ENCODE data around the gene GPR162.

Gene GPR162

GRCh38 chr12:6788972-6789924 is 32.4 kb upstream of the GPR162 start, which contains the start of gene CD4:
Gene CD4 (plus strand): TSS chr12:6789528. CDS start chr12:6800139, 10,611 bp downstream.
- DNase-seq: no peak

GRCh38 chr12:6790496-6791150 is 31.0 kb upstream of the GPR162 start:
- DNase-seq: no peak

- no peak for DNase-seq
These were observed 29.6 kb upstream of the GPR162 start for GRCh38 chr12:6791931-6792520.

- DNase-seq: peak; percentile 55
These were observed 29.0 kb upstream of the GPR162 start for GRCh38 chr12:6792522-6793201.

GRCh38 chr12:6795088-6795487 is 26.5 kb upstream of the GPR162 start:
- no peak for DNase-seq

- DNase-seq: no peak
These were observed 25.0 kb upstream of the GPR162 start for GRCh38 chr12:6796576-6796975.

GRCh38 chr12:6799147-6799546 is 22.5 kb upstream of the GPR162 start:
- no peak for DNase-seq

- no peak for DNase-seq
These were observed 14.5 kb upstream of the GPR162 start for GRCh38 chr12:6807170-6807569.

- no peak for DNase-seq
These were observed 12.6 kb upstream of the GPR162 start for GRCh38 chr12:6809056-6809455.

GRCh38 chr12:6810758-6811157 is 10.9 kb upstream of the GPR162 start:
- no peak for DNase-seq

GRCh38 chr12:6813363-6813762 is 8.3 kb upstream of the GPR162 start:
- no peak for DNase-seq

- DNase-seq: no peak
These were observed 5.0 kb upstream of the GPR162 start for GRCh38 chr12:6816598-6816997.

GRCh38 chr12:6817098-6817497 is 4.5 kb upstream of the GPR162 start:
- no peak for DNase-seq

- DNase-seq: no peak
These were observed 3.9 kb upstream of the GPR162 start for GRCh38 chr12:6817662-6818157.

GRCh38 chr12:6818222-6818621 is 3.4 kb upstream of the GPR162 start:
- no peak for DNase-seq

- DNase-seq: no peak
These were observed 3.0 kb upstream of the GPR162 start for GRCh38 chr12:6818645-6819044.

- peak; percentile 23 for DNase-seq
These were observed 2.3 kb upstream of the GPR162 start for GRCh38 chr12:6819106-6820030.

- DNase-seq: no peak
These were observed 1.5 kb upstream of the GPR162 start for GRCh38 chr12:6820166-6820565.

- no peak for DNase-seq
These were observed 960 bp downstream of the GPR162 start for GRCh38 chr12:6822426-6823135.

- DNase-seq: peak; percentile 45
These were observed 1.8 kb downstream of the GPR162 start for GRCh38 chr12:6823182-6824084.

All from right hindlimb (tissue), 1 donor.